Erythroblast (primary cell): ENCODE measurements around the gene SCGB3A1.

ENCODE experiments used
- GATA1 ChIP-seq: IDR thresholded peaks from 2 replicates; pipeline ENCODE4 v1.6.1; 2011; ENCODE audit warnings: low read depth, mild to moderate bottlenecking, control low read depth, low read length, moderate library complexity
- POLR2A ChIP-seq: IDR thresholded peaks from 2 replicates; pipeline ENCODE4 v1.6.1; 2011; ENCODE audit warnings: mild to moderate bottlenecking, low read length

- no peak for TF ChIP-seq POLR2A
- no peak for TF ChIP-seq GATA1
Measured at GRCh38 chr5:180608572-180609310, 17.4 kb upstream of the SCGB3A1 start.
